ENCODE results near the gene CAMTA2. TPM values are rescaled to one million over a fixed set of nuclear protein-coding genes. Genes with fewer than 3 reads are reported as not detected.
A peak's percentile ranks its signal among the peaks of the same experiment; 100 is the strongest.

CAMTA2 gene
- total RNA-seq, 1 experiment from 2014 or later = 9.2 TPM

DNA sequence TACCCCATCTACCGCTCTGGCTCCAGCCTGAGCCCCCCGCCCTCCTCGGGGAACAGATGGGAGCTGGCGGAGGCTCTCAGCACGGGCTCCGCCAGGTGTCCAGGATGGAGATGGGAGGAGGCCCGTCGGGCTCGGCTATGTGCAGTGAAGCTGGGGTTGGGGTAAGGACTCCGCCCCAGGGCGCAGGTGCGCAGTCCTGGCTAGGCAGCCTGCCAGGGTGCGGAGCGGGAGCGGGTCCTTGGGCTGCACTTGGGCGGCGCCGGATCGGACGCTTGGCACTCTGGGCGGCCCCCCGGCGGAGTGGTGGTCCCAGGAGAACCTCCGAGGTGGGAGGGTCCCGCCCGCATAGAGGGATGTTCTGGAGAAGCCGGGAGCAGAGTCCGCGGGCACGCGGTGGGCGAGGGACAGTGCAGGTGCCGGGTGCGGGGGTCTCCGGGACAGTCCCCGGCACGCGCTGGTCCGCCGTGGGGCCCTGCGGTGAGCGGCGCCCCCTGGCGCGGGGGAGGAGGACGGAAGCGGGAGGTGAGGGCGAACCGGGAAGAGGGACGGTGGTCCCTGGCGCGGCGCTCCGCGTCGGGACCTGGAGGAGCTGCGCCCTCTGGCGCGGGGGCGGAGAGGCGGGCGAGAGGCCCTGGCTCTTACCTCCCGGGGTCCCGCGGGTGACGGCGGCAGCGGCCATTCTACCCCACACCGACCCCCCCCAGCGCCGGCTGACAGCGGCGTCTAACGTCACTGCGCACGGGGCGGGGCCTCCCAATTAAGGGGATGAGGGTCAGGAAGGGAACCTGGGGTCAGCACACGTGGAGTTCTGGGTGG is at the start of gene CAMTA2 (continued):
- TF ChIP-seq, protein P1, sequence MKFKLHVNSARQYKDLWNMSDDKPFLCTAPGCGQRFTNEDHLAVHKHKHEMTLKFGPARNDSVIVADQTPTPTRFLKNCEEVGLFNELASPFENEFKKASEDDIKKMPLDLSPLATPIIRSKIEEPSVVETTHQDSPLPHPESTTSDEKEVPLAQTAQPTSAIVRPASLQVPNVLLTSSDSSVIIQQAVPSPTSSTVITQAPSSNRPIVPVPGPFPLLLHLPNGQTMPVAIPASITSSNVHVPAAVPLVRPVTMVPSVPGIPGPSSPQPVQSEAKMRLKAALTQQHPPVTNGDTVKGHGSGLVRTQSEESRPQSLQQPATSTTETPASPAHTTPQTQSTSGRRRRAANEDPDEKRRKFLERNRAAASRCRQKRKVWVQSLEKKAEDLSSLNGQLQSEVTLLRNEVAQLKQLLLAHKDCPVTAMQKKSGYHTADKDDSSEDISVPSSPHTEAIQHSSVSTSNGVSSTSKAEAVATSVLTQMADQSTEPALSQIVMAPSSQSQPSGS (CRISPR knock-in tag; IDR thresholded peaks at IDR 0.05; ENCODE audit: borderline replicate concordance, low read depth) = no peak
- TF ChIP-seq, protein P2, sequence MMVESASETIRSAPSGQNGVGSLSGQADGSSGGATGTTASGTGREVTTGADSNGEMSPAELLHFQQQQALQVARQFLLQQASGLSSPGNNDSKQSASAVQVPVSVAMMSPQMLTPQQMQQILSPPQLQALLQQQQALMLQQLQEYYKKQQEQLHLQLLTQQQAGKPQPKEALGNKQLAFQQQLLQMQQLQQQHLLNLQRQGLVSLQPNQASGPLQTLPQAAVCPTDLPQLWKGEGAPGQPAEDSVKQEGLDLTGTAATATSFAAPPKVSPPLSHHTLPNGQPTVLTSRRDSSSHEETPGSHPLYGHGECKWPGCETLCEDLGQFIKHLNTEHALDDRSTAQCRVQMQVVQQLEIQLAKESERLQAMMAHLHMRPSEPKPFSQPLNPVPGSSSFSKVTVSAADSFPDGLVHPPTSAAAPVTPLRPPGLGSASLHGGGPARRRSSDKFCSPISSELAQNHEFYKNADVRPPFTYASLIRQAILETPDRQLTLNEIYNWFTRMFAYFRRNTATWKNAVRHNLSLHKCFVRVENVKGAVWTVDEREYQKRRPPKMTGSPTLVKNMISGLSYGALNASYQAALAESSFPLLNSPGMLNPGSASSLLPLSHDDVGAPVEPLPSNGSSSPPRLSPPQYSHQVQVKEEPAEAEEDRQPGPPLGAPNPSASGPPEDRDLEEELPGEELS (CRISPR knock-in tag; IDR thresholded peaks at IDR 0.05) = 0 out of 2 replicates have a peak, but pooled peaks have one; percentile 17
- TF ChIP-seq ZNF425 (CRISPR knock-in tag; conservative IDR thresholded peaks at IDR 0.05) (no peak), ZNF232 (CRISPR knock-in tag; IDR thresholded peaks at IDR 0.05) (no peak), CTCF (IDR thresholded peaks at IDR 0.05) (peak; percentile 37), CREB1 (CRISPR knock-in tag; IDR thresholded peaks at IDR 0.05) (no peak), ZNF281 (CRISPR knock-in tag; IDR thresholded peaks at IDR 0.05) (0 out of 2 replicates have a peak, but pooled peaks have one; percentile 15), ZNF396 (CRISPR knock-in tag; IDR thresholded peaks at IDR 0.05; ENCODE audit: borderline replicate concordance) (no peak), GRHL2 (CRISPR knock-in tag; IDR thresholded peaks at IDR 0.05; ENCODE audit: insufficient replicate concordance, severe bottlenecking) (no peak), TP53 (CRISPR knock-in tag; IDR thresholded peaks at IDR 0.05) (no peak), ZMAT4 (CRISPR knock-in tag; IDR thresholded peaks at IDR 0.05) (no peak), RORB (CRISPR knock-in tag; IDR thresholded peaks at IDR 0.05) (no peak), HMGXB4 (CRISPR knock-in tag; IDR thresholded peaks at IDR 0.05) (peak; percentile 97; the same call in 1 of the 2 replicates)
- TF ChIP-seq, protein P3, sequence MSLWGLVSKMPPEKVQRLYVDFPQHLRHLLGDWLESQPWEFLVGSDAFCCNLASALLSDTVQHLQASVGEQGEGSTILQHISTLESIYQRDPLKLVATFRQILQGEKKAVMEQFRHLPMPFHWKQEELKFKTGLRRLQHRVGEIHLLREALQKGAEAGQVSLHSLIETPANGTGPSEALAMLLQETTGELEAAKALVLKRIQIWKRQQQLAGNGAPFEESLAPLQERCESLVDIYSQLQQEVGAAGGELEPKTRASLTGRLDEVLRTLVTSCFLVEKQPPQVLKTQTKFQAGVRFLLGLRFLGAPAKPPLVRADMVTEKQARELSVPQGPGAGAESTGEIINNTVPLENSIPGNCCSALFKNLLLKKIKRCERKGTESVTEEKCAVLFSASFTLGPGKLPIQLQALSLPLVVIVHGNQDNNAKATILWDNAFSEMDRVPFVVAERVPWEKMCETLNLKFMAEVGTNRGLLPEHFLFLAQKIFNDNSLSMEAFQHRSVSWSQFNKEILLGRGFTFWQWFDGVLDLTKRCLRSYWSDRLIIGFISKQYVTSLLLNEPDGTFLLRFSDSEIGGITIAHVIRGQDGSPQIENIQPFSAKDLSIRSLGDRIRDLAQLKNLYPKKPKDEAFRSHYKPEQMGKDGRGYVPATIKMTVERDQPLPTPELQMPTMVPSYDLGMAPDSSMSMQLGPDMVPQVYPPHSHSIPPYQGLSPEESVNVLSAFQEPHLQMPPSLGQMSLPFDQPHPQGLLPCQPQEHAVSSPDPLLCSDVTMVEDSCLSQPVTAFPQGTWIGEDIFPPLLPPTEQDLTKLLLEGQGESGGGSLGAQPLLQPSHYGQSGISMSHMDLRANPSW (CRISPR knock-in tag; conservative IDR thresholded peaks at IDR 0.05; ENCODE audit: low read depth) = no peak
- TF ChIP-seq, protein P4, sequence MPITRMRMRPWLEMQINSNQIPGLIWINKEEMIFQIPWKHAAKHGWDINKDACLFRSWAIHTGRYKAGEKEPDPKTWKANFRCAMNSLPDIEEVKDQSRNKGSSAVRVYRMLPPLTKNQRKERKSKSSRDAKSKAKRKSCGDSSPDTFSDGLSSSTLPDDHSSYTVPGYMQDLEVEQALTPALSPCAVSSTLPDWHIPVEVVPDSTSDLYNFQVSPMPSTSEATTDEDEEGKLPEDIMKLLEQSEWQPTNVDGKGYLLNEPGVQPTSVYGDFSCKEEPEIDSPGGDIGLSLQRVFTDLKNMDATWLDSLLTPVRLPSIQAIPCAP (CRISPR knock-in tag; IDR thresholded peaks at IDR 0.05) = no peak
